ENCODE measurements around the gene OR7A5.
A peak's percentile ranks its signal among the peaks of the same experiment; 100 is the strongest.
"Not testable (repeated sequence)": the region's sequence is repeated elsewhere in the genome, so short reads cannot be mapped to it uniquely, and the experiment has no call there.

OR7A5 gene

DNA sequence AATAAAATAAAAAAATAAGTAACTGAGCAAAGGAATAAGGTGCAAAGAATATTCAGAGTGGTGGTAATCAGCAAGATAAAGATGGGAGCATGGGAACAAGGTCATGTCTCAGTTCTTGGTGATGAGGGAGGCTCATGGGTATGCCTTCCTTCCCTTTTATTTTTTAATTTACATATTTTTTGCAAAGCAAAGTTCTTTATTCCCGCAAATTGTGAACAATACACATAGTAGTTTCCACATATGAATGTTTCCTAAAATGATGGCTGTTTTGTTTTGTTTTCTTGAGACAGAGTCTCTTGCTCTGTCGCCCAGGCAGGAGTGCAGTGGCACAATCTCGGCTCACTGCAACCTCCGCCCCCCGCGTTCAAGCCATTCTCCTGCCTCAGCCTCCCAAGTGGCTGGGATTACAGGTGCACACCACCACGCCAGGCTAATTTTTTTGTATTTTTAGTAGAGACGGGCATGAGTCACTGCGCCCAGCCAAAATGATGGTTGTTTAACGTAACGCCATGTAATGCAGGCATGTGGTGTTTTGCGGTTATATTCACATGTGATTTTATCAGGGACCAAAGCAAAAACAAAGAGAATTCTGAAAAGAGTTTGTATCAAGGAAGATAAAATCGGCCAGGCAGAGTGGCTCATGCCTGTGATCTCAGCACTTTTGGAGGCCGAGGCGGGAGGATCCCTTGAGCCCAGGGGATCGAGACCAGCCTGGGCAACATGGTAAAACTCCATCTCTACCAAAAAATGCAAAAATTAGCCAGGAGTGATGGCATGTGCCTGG lies 52.2 kb downstream of the OR7A5 start:
- TF ChIP-seq, protein P1, sequence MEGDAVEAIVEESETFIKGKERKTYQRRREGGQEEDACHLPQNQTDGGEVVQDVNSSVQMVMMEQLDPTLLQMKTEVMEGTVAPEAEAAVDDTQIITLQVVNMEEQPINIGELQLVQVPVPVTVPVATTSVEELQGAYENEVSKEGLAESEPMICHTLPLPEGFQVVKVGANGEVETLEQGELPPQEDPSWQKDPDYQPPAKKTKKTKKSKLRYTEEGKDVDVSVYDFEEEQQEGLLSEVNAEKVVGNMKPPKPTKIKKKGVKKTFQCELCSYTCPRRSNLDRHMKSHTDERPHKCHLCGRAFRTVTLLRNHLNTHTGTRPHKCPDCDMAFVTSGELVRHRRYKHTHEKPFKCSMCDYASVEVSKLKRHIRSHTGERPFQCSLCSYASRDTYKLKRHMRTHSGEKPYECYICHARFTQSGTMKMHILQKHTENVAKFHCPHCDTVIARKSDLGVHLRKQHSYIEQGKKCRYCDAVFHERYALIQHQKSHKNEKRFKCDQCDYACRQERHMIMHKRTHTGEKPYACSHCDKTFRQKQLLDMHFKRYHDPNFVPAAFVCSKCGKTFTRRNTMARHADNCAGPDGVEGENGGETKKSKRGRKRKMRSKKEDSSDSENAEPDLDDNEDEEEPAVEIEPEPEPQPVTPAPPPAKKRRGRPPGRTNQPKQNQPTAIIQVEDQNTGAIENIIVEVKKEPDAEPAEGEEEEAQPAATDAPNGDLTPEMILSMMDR (IDR thresholded peaks at IDR 0.05; ENCODE audit: unreplicated experiment in 3 of 3): no peak
- no peaks in the 10 kb centered on the region for H3K4me1 Mint-ChIP-seq
- no peak overlapping the region for H3K4me3 Mint-ChIP-seq
- H3K27me3 Mint-ChIP-seq (ENCODE audit: low read depth): peaks cover 11% of the 10 kb centered on the region
- H3K27ac Mint-ChIP-seq: no peak overlapping the region
- H3K36me3 Mint-ChIP-seq (ENCODE audit: low read depth): no peaks in the 10 kb centered on the region
- H3K9me3 Mint-ChIP-seq: no peaks in the 10 kb centered on the region

DNA sequence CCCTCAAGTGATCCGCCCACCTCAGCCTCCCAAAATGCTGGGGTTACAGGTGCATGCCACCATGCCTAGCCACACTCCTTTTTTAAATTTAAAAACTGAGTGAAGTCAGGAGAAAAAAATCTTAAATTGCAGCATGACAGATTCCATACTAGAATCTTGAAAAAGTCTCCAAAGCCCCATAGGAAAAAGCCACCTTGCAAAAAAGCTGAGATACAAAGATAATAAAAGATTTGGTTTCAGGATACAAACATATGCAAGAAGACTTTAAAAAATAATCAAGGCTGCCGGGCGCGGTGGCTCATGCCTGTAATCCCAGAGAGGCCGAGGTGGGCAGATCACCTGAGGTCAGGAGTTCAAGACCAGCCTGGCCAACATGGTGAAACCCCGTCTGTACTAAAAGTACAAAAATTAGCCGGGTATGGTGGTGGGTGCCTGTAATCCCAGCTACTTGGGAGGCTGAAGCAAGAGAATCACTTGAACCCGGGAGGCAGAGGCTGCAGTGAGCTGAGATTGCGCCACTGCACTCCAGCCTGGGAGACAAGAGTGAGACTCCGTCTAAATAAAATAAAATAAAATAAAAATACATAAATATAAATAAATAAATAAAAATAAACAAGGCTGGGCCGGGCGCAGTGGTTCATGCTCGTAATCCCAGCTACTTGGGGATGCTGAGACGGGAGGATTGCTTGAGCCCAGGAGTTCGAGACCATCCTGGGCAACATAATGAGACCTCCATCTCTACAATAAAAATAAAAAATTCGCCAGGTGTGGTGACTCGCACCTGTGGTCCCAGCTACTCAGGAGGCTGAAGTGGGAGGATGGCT lies 53.1 kb downstream of the OR7A5 start:
- H3K36me3 Mint-ChIP-seq (ENCODE audit: low read depth); H3K4me1 Mint-ChIP-seq; H3K27ac Mint-ChIP-seq; H3K9me3 Mint-ChIP-seq; H3K27me3 Mint-ChIP-seq (ENCODE audit: low read depth); H3K4me3 Mint-ChIP-seq: not testable (repeated sequence)

DNA sequence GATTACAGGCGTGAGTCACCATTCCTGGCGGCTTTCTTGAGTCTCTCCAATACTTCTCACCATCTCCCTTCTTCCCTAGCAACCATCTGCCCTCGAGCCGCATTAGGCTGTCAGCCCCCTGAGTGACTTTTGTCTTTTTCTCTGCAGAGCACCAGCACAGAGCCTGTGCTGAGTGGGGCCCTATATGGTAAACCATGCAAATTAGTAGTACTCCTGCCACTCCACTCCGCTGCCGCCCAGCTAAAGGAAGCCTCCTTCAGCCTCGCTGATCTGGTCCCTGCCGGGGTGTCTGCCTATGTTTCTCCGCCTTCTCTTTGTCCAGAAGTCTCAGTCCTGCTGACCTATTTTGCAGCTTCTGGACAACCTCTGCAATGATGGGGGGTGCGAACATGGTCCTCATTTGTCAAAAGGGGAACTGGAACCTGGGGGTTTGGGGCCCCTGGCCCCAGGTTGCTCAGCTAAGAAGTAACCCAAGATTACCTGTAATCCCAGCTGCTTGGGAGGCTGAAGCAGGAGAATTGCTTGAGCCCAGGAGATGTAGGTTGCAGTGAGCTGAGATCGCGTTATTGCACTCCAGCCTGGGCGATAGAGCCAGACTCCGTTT lies 54.3 kb downstream of the OR7A5 start:
- H3K27me3 Mint-ChIP-seq (ENCODE audit: low read depth): peaks cover 16% of the 10 kb centered on the region
- H3K9me3 Mint-ChIP-seq; H3K4me3 Mint-ChIP-seq; H3K4me1 Mint-ChIP-seq; H3K27ac Mint-ChIP-seq; H3K36me3 Mint-ChIP-seq (ENCODE audit: low read depth): not testable (repeated sequence)

DNA sequence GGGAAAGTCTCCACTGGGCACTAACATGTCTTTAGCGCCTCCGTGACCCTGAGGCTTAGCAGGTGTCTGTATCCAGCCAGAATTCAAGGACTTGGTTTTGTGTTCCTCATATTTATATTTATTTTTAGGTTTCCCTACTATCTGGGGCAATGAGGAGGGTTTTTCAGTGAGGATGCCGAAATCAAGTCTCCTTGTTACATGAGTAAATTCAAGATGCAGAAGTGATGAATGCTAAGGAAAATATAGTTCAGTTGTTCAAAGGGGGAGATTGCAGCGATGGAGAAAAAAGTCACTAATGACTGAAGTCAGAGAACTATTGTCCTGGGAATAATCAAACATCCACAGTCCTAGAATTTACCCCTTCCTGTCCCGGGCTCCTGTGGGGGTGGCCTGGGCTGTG lies 55.8 kb downstream of the OR7A5 start:
- H3K36me3 Mint-ChIP-seq (ENCODE audit: low read depth): no peaks in the 10 kb centered on the region
- H3K9me3 Mint-ChIP-seq: no peaks in the 10 kb centered on the region
- TF ChIP-seq, protein P1 (IDR thresholded peaks at IDR 0.05; ENCODE audit: unreplicated experiment in 3 of 3): no peak

DNA sequence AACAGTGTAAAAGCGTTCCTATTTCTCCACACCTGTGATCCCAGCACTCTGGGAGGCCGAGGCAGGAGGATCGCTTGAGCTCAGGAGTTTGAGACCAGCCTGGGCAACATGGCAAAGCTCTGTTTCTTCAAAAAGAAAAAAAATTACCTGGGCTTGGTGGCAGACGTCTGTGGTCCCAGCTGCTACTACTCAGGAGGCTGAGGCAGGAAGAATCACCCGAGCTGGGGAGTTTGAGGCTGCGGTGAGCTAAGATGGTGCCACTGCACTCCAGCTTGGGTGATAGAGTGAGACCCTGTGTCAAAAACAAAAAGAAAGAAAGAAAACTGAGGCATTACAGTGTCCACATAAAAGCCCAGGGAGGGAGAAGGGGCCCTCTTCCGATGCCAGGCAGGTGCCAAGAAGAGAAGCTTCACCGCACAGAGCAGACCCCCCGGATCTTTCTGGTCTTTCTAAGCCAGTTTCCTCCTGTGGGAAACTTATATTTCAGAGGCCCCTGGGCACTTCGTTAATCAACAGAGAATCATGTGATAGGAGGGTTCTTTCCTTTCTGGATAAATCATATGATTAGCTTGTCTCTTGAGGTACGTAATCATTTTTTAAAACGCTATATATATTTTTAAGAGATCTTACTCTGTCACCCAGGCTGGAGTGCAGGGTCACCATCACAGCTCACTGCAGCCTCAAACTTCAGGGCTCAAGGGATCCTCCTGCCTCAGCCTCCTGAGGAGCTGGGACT lies 56.7 kb downstream of the OR7A5 start, which contains the start of gene ADGRE2:
Gene ADGRE2 (minus strand): TSS at position 451 of the 736 bp plus-strand sequence. CDS start 1,804 bp downstream, outside the sequence.
- Mint-ChIP-seq H3K4me3 (peak within 1 kb of the TSS in 1 of 3 experiments; percentile 25), H3K27me3 (ENCODE audit: low read depth) (peaks cover 20% of the 10 kb centered on the region)
- not testable (repeated sequence) for H3K9me3 Mint-ChIP-seq; H3K4me1 Mint-ChIP-seq; H3K36me3 Mint-ChIP-seq (ENCODE audit: low read depth); H3K27ac Mint-ChIP-seq

More for the DNA sequence above, 55.8 kb downstream of the OR7A5 start:
- Mint-ChIP-seq H3K4me3 (no peak overlapping the region), H3K4me1 (no peaks in the 10 kb centered on the region), H3K27me3 (ENCODE audit: low read depth) (peaks cover 20% of the 10 kb centered on the region), H3K27ac (no peak overlapping the region)

DNA sequence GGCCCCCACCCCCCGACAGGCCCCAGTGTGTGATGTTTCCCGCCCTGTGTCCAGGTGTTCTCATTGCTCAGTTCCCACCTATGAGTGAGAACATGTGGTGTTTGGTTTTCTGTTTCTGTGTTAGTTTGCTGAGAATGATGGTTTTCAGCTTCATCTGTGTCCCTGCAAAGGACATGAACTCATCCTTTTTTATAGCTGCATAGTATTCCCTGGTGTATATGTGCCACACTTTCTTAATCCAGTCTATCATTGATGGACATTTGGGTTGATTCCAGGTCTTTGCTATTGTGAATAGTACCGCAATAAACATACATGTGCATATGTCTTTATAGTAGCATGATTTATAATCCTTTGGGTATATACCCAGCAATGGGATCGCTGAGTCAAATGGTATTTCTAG lies 57.3 kb downstream of the OR7A5 start:
- H3K27ac Mint-ChIP-seq; H3K4me1 Mint-ChIP-seq; H3K9me3 Mint-ChIP-seq; H3K36me3 Mint-ChIP-seq (ENCODE audit: low read depth): not testable (repeated sequence)
- Mint-ChIP-seq H3K27me3 (ENCODE audit: low read depth) (peaks cover 20% of the 10 kb centered on the region), H3K4me3 (peak overlapping the region in 1 of 3 experiments; percentile 25)

Measured in nephron (organoid).